ENCODE measurements around the gene FBXW7.

The FBXW7 gene

GRCh38 chr4:152364383-152364782 is 171.5 kb downstream of the FBXW7 start:
- no peak for DNase-seq

DNA sequence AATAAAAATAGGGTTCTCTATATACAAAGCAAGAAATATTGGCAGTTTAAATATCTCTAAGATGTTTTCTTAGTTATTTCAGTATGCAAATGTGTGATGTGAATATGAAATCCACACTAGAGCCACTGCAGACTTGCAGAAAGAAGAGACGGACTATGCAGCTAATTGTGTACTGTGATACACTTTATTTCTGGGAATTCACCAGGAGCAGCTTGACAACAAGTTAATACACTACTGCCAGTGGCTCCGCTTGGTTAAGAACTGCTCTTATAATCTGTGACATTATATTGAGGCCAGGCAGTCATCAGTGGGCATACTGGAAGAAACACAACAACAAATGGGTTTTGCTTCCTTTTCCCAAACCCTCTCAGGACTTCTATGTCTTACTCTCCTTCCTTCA is 172.0 kb downstream of the FBXW7 start:
- DNase-seq: no peak

- DNase-seq: no peak
Observed at GRCh38 chr4:152363086-152363485, 172.8 kb downstream of the FBXW7 start.

DNA sequence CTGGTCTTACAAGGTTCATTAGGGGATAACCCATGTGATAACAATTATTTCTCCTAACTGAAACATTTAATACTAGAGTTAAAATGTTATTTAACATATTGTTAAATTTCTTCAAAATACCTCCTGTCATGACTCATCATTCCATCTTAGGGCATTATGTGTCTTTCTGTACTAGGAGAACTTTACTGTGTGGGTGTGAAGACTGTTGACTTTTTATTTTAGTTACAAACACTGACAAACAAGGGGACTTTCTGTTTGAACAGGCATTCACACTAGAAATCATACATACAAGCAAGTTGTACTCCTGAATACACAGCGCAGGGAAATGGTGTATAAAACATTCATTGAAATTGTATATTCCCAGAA is 175.9 kb downstream of the FBXW7 start:
- DNase-seq: no peak

DNA sequence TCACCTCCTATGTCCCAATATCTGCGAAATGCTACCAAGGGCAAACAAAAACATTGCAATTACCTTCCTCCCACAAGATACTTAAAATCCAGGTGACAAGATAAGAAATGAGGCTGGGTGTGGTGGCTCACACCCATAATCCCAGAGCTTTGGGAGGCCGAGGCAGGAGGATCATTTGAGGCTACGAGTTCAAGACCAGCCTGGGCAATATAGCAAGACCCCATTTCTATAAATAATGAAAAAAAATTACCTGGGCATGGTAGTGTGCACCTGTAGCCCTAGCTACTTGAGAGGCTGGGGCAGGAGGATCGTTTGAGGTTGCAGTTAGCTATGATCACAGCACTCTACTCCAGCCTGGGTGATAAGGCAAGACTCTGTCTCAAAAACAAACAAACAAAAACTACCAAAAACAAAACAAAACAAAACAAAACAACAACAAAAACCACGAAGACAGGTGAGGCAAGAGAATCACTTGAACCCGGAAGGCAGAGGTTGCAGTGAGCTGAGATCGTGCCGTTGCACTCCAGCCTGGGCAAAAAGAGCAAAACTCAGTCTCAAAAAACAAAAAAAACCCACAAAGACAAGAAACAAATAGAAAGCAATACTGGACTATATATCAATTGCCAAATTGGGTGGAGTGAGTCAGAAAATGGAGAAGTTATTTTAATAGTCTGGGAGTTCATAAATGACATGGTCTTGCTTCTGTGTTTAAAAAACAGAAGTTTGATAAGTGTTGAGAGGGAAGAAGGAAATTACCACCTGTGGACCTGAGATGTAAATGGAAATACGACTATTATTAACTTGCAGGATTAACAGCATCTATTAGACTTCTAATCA is 176.5 kb downstream of the FBXW7 start:
- DNase-seq: no peak

GRCh38 chr4:152357206-152357605 is 178.7 kb downstream of the FBXW7 start:
- DNase-seq: no peak

DNA sequence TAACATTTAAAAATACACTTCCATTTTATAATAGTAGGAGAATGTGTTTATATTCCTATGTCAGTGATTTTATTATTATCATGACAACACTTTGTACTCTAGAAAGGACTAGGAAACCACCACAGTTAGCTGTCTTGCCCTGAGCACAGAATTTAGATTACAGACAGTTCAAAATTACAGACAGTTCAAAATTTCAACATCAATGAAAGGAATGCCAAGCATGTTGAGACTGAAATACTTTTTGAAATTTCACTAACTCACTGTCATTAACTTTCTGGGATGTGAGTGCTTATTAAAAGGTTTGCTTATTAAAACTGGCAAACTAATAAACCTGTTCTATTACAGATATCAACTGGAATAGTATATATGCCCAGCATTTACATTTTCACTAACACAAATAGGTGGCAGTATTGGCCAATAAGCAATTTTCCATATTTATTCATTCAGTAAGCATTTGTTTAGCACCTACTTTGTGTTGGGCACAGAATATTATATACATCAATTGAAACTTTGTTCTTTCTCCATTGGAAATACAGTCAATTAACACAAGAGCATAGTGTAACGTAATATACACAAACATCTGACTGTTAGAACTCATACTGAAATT is 179.4 kb downstream of the FBXW7 start:
- no peak for DNase-seq

DNA sequence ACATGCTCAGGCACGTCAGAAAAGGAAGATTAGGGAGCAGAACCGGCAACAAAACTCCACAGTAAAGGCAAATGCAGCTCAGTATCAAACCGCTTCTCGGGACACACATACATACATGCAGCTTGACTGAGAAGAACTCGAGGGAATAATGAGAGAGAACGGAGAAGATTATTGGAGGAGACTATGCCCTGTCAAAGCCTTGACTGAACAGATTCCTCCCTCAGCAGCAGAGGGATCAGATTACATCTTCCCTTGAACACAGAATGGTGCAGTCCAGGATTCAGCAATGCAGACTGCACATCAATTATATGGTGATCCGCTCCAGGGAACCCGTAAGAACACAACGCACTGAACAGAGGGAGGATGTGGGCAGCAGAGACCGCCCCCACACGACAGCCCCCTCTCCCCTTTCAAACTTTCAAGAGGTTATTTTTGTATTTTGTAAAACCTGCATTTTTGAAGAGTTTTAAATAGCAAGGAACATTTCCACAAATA is 183.2 kb downstream of the FBXW7 start:
- DNase-seq: no peak

DNA sequence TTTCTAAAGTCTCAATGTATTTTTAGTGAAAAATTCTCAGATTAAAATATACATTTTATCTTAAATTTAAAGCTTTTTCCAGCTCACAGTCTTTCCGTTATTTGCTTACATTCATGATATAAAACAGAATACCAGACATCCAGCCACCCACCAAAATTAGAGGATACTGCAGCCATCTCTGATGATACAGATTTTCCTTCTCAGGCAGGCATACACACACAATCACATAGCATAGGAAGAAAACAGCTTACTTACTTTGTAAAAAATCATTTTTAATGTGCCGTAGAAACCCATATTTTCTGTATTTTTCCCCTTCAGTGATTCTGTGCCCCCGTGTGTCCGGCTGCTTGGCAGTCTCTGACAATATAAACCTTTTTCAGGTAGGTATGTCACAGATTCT is 183.7 kb downstream of the FBXW7 start:
- no peak for DNase-seq

DNA sequence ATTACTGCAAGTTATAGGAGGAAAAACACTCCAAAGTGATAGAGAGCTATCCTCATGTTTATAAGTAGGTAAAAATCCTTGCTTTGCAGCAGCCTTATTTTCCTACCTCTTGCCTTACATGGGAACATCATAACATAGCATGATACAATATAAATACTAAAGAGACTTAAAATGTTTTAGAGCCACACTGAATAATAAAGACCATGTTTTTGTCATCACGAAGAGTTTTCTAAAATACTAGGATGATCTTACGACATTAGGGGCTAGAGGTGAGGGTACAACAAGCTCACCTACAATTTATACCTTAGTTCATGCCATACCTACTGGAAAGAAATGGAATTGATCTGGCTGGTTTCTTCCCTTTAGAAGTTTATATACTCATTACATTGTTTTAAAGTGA is 184.8 kb downstream of the FBXW7 start:
- DNase-seq: no peak

- no peak for DNase-seq
Observed at GRCh38 chr4:152348670-152349069, 187.2 kb downstream of the FBXW7 start.

DNA sequence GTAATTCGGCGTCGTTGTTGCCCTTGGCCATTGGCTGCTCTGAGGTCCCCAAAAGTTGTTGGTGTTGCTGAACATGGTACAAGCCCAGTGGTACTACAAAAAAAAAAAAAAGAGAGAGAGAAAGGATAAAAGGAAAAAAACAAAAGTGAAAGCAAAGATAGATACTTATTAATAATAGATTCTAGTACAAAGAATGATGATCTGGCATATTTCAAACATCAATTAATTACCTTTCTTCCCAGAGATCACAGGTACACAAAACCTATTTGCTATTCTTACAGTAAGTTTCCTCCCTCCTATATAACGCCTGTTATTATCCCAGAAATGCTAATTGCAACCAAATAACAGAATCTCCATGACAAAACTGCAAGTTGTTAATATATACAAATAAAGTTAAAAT is 188.9 kb downstream of the FBXW7 start:
- DNase-seq: no peak

DNA sequence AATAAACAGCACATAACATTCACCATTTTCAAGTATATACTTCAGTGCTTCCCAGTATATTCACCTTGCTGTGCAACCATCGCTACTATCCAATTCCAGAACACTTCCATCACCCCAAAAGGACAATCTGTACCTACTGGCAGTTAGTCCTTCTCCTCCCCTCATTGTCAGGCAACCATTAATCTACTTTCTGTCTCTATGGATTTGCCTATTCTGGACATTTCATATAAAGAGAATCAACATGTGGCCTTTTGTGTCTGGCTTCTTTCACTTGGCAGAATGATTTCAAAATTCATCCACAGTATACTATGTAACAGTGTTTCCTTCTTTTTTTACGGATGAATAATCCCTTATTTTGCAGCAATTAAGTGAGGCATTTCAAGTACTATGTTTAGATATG is 189.4 kb downstream of the FBXW7 start:
- DNase-seq: no peak

DNA sequence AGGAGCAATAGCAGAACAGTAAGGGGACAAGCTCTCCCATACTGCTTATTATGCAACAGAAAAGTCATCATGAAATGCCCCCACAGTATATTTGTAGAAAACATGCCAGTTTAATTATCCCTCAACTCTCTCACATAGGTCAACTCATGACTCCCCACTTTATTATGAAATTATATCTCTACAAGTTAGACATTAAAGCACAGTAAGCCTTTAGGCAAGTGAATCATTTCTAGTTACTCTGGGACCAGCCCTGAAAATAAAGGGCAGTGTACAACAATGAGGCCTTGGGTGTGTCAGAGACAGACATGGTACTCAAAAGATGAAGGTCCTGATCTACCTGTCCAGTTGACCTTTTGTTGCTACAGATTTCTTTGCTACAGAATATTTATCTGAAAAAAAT is 191.9 kb downstream of the FBXW7 start:
- DNase-seq: no peak

- no peak for DNase-seq
Observed at GRCh38 chr4:152342293-152342692, 193.6 kb downstream of the FBXW7 start.

DNA sequence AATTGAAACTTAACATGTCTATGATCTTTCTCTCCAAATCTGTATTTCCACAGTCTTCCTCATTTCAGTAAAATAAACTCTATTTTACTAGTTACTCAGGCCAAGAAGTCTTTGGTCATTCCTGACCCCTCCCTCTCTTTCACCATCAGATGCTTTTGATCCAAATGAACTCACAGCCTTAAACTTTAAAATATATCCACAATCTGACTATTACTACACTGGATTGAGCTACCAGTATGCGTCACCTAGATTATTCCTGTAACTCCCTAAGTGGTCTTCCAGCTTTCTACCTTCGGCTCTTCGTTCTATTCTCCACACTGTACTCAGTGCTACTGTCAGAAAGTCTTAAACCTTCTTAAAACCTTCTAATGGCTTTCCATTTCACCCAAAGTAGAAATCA is 195.1 kb downstream of the FBXW7 start:
- DNase-seq: no peak

DNA sequence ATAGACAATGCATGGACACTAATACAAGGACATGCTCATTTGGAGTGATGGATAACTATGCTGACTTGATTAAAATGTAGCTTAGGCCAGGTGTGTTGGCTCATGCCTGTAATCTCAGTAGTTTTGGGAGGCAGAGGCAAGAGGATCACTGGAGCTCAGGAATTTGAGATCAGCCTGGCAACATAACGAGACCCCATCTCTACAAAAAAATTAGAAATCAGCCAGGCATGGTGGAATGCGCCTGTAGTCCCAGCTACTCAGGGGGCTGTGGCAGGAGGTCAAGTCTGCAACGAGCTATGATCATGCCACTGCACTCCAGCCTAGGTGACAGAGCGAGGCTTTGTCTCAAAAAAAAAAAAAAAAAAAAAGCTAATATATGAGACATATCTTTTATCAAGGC is 196.3 kb downstream of the FBXW7 start:
- no peak for DNase-seq

GRCh38 chr4:152334931-152335330 is 201.0 kb downstream of the FBXW7 start:
- DNase-seq: no peak

DNA sequence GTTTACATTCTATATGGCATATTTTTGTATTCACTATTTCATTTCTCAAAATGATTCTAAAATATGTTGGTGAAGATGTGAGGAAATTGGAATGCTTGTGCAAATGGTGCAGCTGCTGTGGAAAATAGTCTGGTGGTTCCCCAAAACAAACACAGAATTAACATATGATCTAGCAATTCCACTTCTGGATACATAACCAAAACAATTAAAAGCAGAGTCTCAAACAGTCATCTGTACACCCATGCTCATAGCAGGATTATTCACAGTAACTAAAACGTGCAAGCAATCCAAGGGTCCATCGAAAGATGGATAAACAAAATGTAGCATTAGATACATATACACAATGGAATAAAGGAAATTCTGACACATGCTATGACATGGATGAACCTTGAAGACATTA is 204.8 kb downstream of the FBXW7 start:
- no peak for DNase-seq

- DNase-seq: no peak
Observed at GRCh38 chr4:152328582-152328981, 207.3 kb downstream of the FBXW7 start.

DNA sequence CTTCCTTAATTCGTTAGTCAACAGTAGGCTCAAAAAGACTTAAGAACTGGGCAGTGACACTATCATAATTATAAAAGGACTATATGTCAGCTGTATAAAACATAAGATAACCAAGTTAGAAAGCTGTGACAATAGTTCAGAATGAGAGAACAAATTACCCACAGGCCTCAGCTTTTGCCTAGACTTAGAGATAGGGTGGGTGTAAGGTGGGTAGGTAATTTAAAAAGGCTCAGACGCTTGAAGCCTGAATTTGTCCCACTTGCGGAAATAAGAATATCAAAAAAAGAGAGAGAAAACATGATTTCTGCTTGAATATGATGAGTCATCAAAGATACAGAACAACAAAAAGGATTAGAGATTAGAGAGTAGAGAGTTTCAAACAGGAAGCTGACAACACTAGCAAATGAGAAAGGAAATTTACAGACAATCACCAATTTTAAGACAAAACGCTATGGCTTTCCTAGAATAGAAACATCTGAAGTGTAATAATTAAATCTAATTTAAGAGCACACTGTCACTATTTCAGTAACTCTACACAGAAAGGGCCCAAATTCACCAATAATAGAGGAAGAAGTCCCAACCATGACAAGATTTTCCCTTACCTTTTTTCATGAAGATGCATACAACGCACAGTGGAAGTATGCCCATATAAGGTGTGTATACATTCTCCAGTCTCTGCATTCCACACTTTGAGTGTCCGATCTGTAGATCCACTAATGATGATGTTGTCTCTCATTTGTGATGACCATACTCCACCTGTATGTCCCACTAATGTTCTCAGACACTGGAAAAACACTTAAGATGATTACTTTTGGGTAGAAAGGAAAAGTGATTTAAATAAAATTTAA is 208.1 kb downstream of the FBXW7 start:
- DNase-seq: no peak

DNA sequence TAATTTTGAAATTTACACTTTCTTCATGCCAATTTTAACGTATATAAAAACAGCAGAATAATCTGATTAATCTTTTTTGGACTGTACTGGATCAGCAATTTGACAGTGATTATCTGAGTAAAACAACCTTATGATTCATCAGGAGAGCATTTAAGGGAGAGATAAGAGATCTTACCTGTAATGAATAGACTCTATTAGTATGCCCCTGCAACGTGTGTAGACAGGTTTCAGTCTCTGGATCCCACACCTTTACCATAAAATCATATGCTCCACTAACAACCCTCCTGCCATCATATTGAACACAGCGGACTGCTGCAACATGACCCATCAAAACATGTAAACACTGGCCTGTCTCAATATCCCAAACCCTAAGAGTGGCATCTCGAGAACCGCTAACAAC is 210.1 kb downstream of the FBXW7 start:
- no peak for DNase-seq

DNA sequence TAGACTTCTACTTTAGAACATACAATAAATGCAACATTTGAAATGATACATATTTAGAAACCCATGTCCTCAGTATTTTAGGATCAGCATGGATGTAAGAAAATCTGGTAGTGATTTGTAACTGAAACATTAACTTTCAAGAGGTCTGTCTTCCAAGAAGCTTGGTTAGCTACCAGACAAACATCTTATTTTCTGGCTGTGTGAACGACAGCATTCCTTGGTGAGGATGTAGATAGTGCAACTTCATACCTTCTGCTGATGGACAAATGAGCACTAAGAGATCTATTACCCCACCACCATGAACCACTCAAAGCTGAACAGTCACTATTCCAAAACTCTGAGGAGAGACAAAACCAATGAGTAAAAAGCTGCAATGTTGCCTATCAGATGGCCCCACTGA is 212.7 kb downstream of the FBXW7 start:
- no peak for DNase-seq

DNA sequence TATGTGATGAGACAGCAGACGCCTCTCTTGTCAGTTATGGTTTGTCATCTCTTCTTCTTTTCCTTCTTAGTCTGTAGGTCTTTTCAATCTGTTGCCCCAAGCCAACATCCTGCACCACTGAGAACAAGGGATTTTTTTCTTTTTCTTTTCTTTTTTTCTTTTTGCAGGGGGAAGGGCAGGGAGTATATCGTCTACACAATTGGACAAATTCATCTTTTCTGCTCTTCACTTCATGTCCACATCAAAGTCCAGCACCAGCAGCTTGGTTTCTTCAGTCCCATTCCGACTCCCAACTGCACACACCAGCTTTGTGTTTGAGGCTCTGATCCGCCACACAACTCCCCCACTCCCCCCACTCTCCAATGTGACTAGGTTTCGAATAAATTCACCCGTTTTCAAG is 213.2 kb downstream of the FBXW7 start:
- DNase-seq: no peak

All from stimulated activated CD4-positive, alpha-beta T cell treated with anti-CD3 and anti-CD28 coated beads, Interleukin-2, amount 100 ng/mL, for 48 hours (primary cell).